GM23338 (cell line): ENCODE data around the gene GPX6. TPM values are rescaled to one million over a fixed set of nuclear protein-coding genes. Genes with fewer than 3 reads are reported as not detected.
A peak's percentile ranks its signal among the peaks of the same experiment; 100 is the strongest.

Source experiments
- ATAC-seq: fragments of 200-7000 bp; cut with Tn5 transposase; 3 replicates; pipeline ENCODE4 v1.9.1; 2020
- DNase-seq: peaks from one replicate; pipeline ENCODE4 v3.0.0-alpha.2; 2015; ENCODE audit warnings: low spot score
- H2AFZ ChIP-seq: fragments of 200-600 bp; sonication (generic); 2 replicates; pipeline ENCODE4 v1.8.0; 2016; ENCODE audit warnings: antibody characterized with exemption, mild to moderate bottlenecking, moderate library complexity
- H3F3A ChIP-seq: fragments of 200-600 bp; sonication (generic); replicated peaks from 2 replicates; pipeline ENCODE4 v1.8.0; 2017; ENCODE audit warnings: antibody characterized with exemption, mixed run types, low read depth
- H3K27ac ChIP-seq: fragments of 200-600 bp; sonication (generic); 2 replicates; pipeline ENCODE4 v1.6.1; 2016; ENCODE audit warnings: low read depth
- H3K27me3 ChIP-seq: fragments of 200-600 bp; sonication (generic); 2 replicates; pipeline ENCODE4 v1.8.0; 2016; ENCODE audit warnings: mild to moderate bottlenecking, mixed run types, moderate library complexity; ENCODE audit not compliant: insufficient read depth
- H3K36me3 ChIP-seq: fragments of 200-600 bp; sonication (generic); 2 replicates; pipeline ENCODE4 v1.8.0; 2016; ENCODE audit warnings: mild to moderate bottlenecking; ENCODE audit not compliant: insufficient read depth
- H3K4me1 ChIP-seq: fragments of 200-600 bp; sonication (generic); 2 replicates; pipeline ENCODE4 v1.8.0; 2016; ENCODE audit warnings: mild to moderate bottlenecking, moderate library complexity; ENCODE audit not compliant: insufficient read depth
- H3K4me2 ChIP-seq: fragments of 200-600 bp; sonication (generic); 2 replicates; pipeline ENCODE4 v1.7.1; 2017; ENCODE audit warnings: mixed run types
- H3K4me3 ChIP-seq: fragments of 200-600 bp; sonication (generic); 2 replicates; pipeline ENCODE4 v1.6.1; 2016; ENCODE audit warnings: mixed run types
- H3K79me2 ChIP-seq: fragments of 200-600 bp; sonication (generic); replicated peaks from 2 replicates; pipeline ENCODE4 v1.8.0; 2017; ENCODE audit warnings: mild to moderate bottlenecking; ENCODE audit not compliant: insufficient read depth
- H3K9me2 ChIP-seq: fragments of 200-600 bp; sonication (generic); 2 replicates; pipeline ENCODE4 v1.8.0; 2017; ENCODE audit not compliant: insufficient read depth
- H4K20me1 ChIP-seq: fragments of 200-600 bp; sonication (generic); replicated peaks from 2 replicates; pipeline ENCODE4 v1.8.0; 2017; ENCODE audit warnings: mild to moderate bottlenecking; ENCODE audit not compliant: insufficient read depth
- H3K27ac Mint-ChIP-seq: 2 replicates; pipeline ENCODE4 v1.8.0; 2020; ENCODE audit warnings: inconsistent platforms, mild to moderate bottlenecking, moderate library complexity, mixed read lengths
- H3K27me3 Mint-ChIP-seq: 3 replicates; pipeline ENCODE4 v1.8.0; 2022; ENCODE audit warnings: low read depth, mild to moderate bottlenecking, moderate library complexity, mixed read lengths, inconsistent platforms; ENCODE audit not compliant: insufficient read depth, poor library complexity
- H3K36me3 Mint-ChIP-seq: 3 replicates; pipeline ENCODE4 v1.8.0; 2021; ENCODE audit warnings: low read depth, mild to moderate bottlenecking, inconsistent platforms, moderate library complexity, mixed read lengths
- H3K4me1 Mint-ChIP-seq: 3 replicates; pipeline ENCODE4 v1.8.0; 2020; ENCODE audit warnings: mild to moderate bottlenecking, inconsistent platforms, mixed read lengths
- H3K4me3 Mint-ChIP-seq: 3 replicates; pipeline ENCODE4 v1.8.0; 2021; ENCODE audit warnings: moderate library complexity, mild to moderate bottlenecking, inconsistent platforms, mixed read lengths
- H3K9me3 Mint-ChIP-seq: 3 replicates; pipeline ENCODE4 v1.8.0; 2020; ENCODE audit warnings: moderate library complexity, mild to moderate bottlenecking, inconsistent platforms, mixed read lengths
- CREB1 ChIP-seq: fragments of 250-450 bp; sonication (Bioruptor Pico); IDR thresholded peaks from 2 replicates; pipeline ENCODE4 v1.5.0; 2020; ENCODE audit warnings: low read depth, mild to moderate bottlenecking, moderate library complexity
- EZH2 ChIP-seq: fragments of 200-600 bp; sonication (generic); IDR thresholded peaks from one replicate; pipeline ENCODE4 v1.8.0; 2017; ENCODE audit warnings: antibody characterized with exemption, mild to moderate bottlenecking, low read depth; ENCODE audit not compliant: unreplicated experiment
- EZH2phosphoT487 ChIP-seq: fragments of 200-600 bp; sonication (generic); IDR thresholded peaks from one replicate; pipeline ENCODE4 v1.8.1; 2018; ENCODE audit warnings: antibody characterized with exemption; ENCODE audit not compliant: unreplicated experiment
- JUNB ChIP-seq: IDR thresholded peaks from one replicate; pipeline ENCODE4 v1.6.1; 2016; ENCODE audit warnings: antibody characterized with exemption; ENCODE audit not compliant: unreplicated experiment
- NANOG ChIP-seq: IDR thresholded peaks from 2 replicates; pipeline ENCODE4 v1.6.1; 2016; ENCODE audit warnings: antibody characterized with exemption, borderline replicate concordance
- POLR2AphosphoS5 ChIP-seq: IDR thresholded peaks from 2 replicates; pipeline ENCODE4 v1.6.1; 2016; ENCODE audit warnings: antibody characterized with exemption, low read depth
- STAT1 ChIP-seq: IDR thresholded peaks from one replicate; pipeline ENCODE4 v1.6.1; 2016; ENCODE audit warnings: antibody characterized with exemption; ENCODE audit not compliant: unreplicated experiment
- ZNF114 ChIP-seq: fragments of 250-450 bp; sonication (Bioruptor Pico); IDR thresholded peaks from 2 replicates; pipeline ENCODE4 v1.5.0; 2020; ENCODE audit warnings: mild to moderate bottlenecking, moderate library complexity
- ZNF331 ChIP-seq: fragments of 250-450 bp; sonication (Bioruptor Pico); IDR thresholded peaks from 2 replicates; pipeline ENCODE4 v1.5.0; 2020; ENCODE audit warnings: low read depth, mild to moderate bottlenecking, moderate library complexity
- polyA plus RNA-seq: library from polyadenylated mRNA; unstranded; fragments of >200 nt; fragmentation: Nextera tagmentation; extraction: Ambion mirVana; gene quantifications from 2 replicates; pipeline ENCODE4 v1.2.1, GENCODE V29; 2016
- total RNA-seq: library from RNA; depleted of rRNA; stranded (reverse); fragments of >200 nt; shearing (Covaris generic); gene quantifications from 2 replicates; pipeline ENCODE4 v1.2.3, GENCODE V29; 2014
- TF ChIP-seq, protein P1 (sequence below), 2 experiments: fragments of 200-600 bp in 1 of 2; sonication (generic) in 1 of 2; conservative IDR thresholded peaks; 2 replicates each; pipeline versions ENCODE4 v1.5.1 to v1.6.1; 2016 to 2017; ENCODE audit warnings: antibody characterized with exemption in 2 of 2, low read depth in 2 of 2, mild to moderate bottlenecking in 2 of 2, moderate library complexity in 1 of 2
- TF ChIP-seq, protein P2 (sequence below): IDR thresholded peaks from one replicate; pipeline ENCODE4 v1.6.1; 2018; ENCODE audit warnings: antibody characterized with exemption; ENCODE audit not compliant: unreplicated experiment
- TF ChIP-seq, protein P3 (sequence below): fragments of 250-450 bp; sonication (Bioruptor Pico); IDR thresholded peaks from 2 replicates; pipeline ENCODE4 v1.5.0; 2020; ENCODE audit warnings: mild to moderate bottlenecking, moderate library complexity
- TF ChIP-seq, protein P4 (sequence below): IDR thresholded peaks from 2 replicates; pipeline ENCODE4 v1.6.1; 2016; ENCODE audit warnings: antibody characterized with exemption

GPX6 gene
- total and polyA plus RNA-seq, 2 experiments from 2014 or later, result not detected

DNA sequence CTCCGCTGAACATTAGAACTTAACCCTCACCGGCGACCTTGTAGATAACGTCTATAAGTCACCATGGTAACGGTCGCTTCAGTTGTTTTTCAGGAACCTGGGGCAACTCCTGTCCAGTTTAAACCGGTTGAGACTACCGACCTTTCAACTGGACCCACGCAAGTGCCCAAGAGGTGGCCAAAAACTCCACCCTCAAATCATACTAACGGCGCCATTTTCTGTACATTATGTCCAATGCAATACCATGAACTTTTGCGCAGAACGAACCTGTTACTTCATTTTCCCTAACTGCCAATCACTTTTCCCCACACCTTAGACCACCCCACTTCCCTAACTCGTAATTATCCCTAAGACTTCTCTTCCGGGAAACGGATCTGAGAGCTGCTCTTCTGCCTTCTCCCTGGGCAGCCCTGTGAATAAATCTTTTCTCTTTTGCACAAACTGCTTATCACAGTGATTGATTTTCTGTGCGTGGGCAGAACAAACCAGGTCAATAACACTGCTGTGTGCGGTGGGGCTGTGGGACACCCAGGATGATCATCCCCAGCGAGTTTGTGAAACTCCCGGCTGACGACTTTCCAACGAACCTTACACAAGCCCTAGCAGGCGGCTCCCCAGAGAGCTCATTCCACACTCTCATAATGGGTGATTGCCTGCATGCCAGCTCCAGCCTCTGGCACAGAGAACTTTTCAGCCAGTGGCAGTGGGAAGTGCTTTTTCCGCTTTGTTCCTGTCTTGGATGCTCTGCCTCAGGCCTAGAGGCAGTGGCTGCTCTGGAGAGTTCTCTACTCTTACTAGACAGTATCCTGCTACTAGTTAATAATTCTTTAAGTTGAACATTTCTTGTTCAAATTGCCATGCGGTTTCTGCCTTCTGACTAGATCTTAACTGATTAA, 38.6 kb upstream of the GPX6 start:
- peaks cover 11% of the 10 kb centered on the region; the same call in 2 of the 3 replicates for H3K4me1 Mint-ChIP-seq
- TF ChIP-seq POLR2AphosphoS5 (no peak), JUNB (no peak), EZH2phosphoT487 (no peak), STAT1 (no peak), EZH2 (no peak), ZNF331 (CRISPR knock-in tag) (no peak), ZNF114 (CRISPR knock-in tag) (no peak), NANOG (no peak), CREB1 (CRISPR knock-in tag) (no peak)
- TF ChIP-seq, protein P1, sequence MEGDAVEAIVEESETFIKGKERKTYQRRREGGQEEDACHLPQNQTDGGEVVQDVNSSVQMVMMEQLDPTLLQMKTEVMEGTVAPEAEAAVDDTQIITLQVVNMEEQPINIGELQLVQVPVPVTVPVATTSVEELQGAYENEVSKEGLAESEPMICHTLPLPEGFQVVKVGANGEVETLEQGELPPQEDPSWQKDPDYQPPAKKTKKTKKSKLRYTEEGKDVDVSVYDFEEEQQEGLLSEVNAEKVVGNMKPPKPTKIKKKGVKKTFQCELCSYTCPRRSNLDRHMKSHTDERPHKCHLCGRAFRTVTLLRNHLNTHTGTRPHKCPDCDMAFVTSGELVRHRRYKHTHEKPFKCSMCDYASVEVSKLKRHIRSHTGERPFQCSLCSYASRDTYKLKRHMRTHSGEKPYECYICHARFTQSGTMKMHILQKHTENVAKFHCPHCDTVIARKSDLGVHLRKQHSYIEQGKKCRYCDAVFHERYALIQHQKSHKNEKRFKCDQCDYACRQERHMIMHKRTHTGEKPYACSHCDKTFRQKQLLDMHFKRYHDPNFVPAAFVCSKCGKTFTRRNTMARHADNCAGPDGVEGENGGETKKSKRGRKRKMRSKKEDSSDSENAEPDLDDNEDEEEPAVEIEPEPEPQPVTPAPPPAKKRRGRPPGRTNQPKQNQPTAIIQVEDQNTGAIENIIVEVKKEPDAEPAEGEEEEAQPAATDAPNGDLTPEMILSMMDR (conservative IDR thresholded peaks at IDR 0.05; ENCODE audit: low read depth in 2 of 2), result no peak
- TF ChIP-seq, protein P2, sequence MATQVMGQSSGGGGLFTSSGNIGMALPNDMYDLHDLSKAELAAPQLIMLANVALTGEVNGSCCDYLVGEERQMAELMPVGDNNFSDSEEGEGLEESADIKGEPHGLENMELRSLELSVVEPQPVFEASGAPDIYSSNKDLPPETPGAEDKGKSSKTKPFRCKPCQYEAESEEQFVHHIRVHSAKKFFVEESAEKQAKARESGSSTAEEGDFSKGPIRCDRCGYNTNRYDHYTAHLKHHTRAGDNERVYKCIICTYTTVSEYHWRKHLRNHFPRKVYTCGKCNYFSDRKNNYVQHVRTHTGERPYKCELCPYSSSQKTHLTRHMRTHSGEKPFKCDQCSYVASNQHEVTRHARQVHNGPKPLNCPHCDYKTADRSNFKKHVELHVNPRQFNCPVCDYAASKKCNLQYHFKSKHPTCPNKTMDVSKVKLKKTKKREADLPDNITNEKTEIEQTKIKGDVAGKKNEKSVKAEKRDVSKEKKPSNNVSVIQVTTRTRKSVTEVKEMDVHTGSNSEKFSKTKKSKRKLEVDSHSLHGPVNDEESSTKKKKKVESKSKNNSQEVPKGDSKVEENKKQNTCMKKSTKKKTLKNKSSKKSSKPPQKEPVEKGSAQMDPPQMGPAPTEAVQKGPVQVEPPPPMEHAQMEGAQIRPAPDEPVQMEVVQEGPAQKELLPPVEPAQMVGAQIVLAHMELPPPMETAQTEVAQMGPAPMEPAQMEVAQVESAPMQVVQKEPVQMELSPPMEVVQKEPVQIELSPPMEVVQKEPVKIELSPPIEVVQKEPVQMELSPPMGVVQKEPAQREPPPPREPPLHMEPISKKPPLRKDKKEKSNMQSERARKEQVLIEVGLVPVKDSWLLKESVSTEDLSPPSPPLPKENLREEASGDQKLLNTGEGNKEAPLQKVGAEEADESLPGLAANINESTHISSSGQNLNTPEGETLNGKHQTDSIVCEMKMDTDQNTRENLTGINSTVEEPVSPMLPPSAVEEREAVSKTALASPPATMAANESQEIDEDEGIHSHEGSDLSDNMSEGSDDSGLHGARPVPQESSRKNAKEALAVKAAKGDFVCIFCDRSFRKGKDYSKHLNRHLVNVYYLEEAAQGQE, result no peak
- TF ChIP-seq, protein P3, sequence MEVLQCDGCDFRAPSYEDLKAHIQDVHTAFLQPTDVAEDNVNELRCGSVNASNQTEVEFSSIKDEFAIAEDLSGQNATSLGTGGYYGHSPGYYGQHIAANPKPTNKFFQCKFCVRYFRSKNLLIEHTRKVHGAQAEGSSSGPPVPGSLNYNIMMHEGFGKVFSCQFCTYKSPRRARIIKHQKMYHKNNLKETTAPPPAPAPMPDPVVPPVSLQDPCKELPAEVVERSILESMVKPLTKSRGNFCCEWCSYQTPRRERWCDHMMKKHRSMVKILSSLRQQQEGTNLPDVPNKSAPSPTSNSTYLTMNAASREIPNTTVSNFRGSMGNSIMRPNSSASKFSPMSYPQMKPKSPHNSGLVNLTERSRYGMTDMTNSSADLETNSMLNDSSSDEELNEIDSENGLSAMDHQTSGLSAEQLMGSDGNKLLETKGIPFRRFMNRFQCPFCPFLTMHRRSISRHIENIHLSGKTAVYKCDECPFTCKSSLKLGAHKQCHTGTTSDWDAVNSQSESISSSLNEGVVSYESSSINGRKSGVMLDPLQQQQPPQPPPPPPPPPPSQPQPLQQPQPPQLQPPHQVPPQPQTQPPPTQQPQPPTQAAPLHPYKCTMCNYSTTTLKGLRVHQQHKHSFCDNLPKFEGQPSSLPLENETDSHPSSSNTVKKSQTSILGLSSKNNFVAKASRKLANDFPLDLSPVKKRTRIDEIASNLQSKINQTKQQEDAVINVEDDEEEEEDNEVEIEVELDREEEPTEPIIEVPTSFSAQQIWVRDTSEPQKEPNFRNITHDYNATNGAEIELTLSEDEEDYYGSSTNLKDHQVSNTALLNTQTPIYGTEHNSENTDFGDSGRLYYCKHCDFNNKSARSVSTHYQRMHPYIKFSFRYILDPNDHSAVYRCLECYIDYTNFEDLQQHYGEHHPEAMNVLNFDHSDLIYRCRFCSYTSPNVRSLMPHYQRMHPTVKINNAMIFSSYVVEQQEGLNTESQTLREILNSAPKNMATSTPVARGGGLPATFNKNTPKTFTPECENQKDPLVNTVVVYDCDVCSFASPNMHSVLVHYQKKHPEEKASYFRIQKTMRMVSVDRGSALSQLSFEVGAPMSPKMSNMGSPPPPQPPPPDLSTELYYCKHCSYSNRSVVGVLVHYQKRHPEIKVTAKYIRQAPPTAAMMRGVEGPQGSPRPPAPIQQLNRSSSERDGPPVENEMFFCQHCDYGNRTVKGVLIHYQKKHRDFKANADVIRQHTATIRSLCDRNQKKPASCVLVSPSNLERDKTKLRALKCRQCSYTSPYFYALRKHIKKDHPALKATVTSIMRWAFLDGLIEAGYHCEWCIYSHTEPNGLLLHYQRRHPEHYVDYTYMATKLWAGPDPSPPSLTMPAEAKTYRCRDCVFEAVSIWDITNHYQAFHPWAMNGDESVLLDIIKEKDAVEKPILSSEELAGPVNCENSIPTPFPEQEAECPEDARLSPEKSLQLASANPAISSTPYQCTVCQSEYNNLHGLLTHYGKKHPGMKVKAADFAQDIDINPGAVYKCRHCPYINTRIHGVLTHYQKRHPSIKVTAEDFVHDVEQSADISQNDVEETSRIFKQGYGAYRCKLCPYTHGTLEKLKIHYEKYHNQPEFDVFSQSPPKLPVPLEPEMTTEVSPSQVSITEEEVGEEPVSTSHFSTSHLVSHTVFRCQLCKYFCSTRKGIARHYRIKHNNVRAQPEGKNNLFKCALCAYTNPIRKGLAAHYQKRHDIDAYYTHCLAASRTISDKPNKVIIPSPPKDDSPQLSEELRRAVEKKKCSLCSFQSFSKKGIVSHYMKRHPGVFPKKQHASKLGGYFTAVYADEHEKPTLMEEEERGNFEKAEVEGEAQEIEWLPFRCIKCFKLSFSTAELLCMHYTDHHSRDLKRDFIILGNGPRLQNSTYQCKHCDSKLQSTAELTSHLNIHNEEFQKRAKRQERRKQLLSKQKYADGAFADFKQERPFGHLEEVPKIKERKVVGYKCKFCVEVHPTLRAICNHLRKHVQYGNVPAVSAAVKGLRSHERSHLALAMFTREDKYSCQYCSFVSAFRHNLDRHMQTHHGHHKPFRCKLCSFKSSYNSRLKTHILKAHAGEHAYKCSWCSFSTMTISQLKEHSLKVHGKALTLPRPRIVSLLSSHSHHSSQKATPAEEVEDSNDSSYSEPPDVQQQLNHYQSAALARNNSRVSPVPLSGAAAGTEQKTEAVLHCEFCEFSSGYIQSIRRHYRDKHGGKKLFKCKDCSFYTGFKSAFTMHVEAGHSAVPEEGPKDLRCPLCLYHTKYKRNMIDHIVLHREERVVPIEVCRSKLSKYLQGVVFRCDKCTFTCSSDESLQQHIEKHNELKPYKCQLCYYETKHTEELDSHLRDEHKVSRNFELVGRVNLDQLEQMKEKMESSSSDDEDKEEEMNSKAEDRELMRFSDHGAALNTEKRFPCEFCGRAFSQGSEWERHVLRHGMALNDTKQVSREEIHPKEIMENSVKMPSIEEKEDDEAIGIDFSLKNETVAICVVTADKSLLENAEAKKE (CRISPR knock-in tag), result no peak
- TF ChIP-seq, protein P4, sequence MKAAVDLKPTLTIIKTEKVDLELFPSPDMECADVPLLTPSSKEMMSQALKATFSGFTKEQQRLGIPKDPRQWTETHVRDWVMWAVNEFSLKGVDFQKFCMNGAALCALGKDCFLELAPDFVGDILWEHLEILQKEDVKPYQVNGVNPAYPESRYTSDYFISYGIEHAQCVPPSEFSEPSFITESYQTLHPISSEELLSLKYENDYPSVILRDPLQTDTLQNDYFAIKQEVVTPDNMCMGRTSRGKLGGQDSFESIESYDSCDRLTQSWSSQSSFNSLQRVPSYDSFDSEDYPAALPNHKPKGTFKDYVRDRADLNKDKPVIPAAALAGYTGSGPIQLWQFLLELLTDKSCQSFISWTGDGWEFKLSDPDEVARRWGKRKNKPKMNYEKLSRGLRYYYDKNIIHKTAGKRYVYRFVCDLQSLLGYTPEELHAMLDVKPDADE, result no peak
- Histone ChIP-seq H3K36me3 (no peaks in the 10 kb centered on the region), H2AFZ (peak overlapping the region; percentile 97), H3K27me3 (peaks cover 62% of the 10 kb centered on the region), H3K79me2 (no peaks in the 10 kb centered on the region), H3K4me1 (peaks cover 2% of the 10 kb centered on the region), H3K9me2 (0 out of 2 replicates have a peak, but pooled peaks cover 4% of the 10 kb centered on the region), H4K20me1 (no peaks in the 10 kb centered on the region), H3K27ac (no peak overlapping the region), H3F3A (0 out of 2 replicates have a peak, but pooled peaks cover 2% of the 10 kb centered on the region), H3K4me3 (peak overlapping the region; percentile 70), H3K4me2 (peak overlapping the region; percentile 90)
- ATAC-seq (peak; percentile 62), DNase-seq (peak; percentile 63)
- peaks cover 11% of the 10 kb centered on the region for H3K27me3 Mint-ChIP-seq
- no peaks in the 10 kb centered on the region for H3K9me3 Mint-ChIP-seq
- no peak overlapping the region for H3K27ac Mint-ChIP-seq
- no peaks in the 10 kb centered on the region for H3K36me3 Mint-ChIP-seq
- H3K4me3 Mint-ChIP-seq, result peak overlapping the region; percentile 75
